NCI-H2227 (cell line): ENCODE measurements around the gene NUTM2D.
"Not testable (repeated sequence)": the region's sequence is repeated elsewhere in the genome, so short reads cannot be mapped to it uniquely, and the experiment has no call there.

ENCODE experiments used
- DNase-seq: peaks from one replicate; lab custom pipeline; 2025; ENCODE audit not compliant: unreplicated experiment; lab: John Stamatoyannopoulos, UW

The NUTM2D gene, protein sequence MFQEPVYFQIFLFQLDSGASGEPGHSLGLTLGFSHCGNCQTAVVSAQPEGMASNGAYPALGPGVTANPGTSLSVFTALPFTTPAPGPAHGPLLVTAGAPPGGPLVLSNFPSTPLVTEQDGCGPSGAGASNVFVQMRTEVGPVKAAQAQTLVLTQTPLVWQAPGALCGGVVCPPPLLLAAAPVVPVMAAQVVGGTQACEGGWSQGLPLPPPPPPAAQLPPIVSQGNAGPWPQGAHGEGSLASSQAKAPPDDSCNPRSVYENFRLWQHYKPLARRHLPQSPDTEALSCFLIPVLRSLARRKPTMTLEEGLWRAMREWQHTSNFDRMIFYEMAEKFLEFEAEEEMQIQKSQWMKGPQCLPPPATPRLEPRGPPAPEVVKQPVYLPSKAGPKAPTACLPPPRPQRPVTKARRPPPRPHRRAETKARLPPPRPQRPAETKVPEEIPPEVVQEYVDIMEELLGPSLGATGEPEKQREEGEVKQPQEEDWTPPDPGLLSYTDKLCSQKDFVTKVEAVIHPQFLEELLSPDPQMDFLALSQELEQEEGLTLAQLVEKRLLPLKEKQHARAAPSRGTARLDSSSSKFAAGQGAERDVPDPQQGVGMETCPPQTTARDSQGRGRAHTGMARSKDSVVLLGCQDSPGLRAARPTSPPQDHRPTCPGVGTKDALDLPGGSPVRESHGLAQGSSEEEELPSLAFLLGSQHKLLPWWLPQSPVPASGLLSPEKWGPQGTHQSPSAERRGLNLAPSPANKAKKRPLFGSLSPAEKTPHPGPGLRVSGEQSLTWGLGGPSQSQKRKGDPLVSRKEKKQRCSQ

GRCh38 chr10:87357444-87357843, at the start of gene NUTM2D:
Gene NUTM2D, plus strand, starts transcription at chr10:87357744. Its CDS starts 522 bp downstream, at chr10:87358266.
- DNase-seq: not testable (repeated sequence)

DNA sequence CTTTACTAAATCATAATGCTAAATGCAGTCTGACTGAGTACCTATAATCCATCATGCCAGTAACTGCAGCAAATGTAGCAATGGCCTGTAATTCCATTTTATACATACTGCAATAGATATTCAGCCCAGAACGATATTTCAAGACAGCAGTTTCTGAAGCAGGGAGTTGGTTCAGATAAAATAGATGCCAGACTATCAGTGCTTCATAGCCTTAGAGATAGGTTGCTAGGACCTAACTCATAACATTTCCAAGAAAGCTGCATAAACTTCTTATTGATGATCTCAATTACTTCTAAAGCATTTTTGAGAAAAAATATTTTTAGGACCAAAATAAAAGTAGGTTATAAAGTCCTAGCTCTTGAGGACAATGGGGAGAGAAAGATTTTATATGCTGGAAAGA, 48.8 kb upstream of the NUTM2D start:
- DNase-seq: not testable (repeated sequence)

DNA sequence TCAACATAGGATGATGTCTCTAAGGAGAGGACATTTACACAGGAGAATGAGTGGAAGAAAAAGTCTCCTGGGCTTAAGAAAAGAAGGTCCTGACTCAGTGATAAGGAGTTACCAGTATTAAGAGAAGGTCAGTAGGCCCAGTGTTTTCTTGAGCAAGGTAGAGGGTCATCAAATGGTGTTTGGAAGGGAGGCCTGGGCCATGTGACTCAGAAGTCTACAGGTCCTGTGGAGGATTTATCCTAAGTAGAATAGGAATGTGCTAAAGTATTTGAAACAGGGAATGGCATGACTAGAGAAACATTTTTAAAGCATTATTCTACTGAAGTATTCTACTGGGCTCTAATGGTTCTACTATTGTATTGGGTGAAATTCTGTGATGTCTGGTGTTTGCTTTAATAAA, 47.9 kb upstream of the NUTM2D start:
- DNase-seq: not testable (repeated sequence)

- not testable (repeated sequence) for DNase-seq
These were observed 46.0 kb upstream of the NUTM2D start for GRCh38 chr10:87311521-87311920.

- DNase-seq: not testable (repeated sequence)
These were observed 43.7 kb upstream of the NUTM2D start for GRCh38 chr10:87313649-87314359.

GRCh38 chr10:87314360-87314973, 43.1 kb upstream of the NUTM2D start:
- DNase-seq: not testable (repeated sequence)

DNA sequence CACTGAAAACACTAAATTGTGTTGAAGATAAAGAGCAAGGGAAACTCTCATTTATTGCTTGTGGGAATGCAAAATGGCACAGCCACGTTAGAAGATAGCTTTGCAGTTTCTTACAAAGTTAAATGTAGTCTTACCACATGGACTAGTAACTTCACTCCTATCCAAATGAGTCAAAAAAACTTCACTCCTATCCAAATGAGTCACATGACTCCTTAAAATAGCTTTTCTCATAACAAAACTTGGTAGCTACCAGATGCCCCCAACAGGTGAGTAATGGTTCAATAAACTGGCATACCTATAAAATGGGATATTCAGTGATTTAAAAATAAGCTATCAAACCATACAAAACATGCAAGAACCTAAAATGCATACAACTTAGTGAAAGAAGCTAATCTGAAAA, 36.0 kb upstream of the NUTM2D start:
- DNase-seq: not testable (repeated sequence)

- DNase-seq: not testable (repeated sequence)
These were observed 33.0 kb upstream of the NUTM2D start for GRCh38 chr10:87324559-87324958.

GRCh38 chr10:87327958-87328357, 29.6 kb upstream of the NUTM2D start:
- not testable (repeated sequence) for DNase-seq

DNA sequence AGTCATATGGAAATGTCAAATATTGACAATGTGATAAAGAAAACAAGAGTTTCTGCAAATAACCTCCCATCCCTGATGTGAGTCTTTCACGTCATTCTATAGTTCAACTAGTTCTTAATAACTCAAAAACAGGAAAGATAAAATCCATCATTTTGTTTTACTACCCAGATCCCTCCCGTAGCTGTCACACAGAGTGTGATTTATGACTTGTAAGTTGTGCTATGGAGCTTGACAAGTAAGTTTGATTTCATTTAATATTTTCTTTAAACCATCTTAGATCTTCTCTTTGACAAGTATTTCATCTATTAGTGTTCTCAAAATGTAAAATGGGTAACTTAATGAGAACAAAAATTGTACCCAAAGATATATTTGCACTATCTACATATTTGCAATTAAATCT, 28.4 kb upstream of the NUTM2D start:
- DNase-seq: not testable (repeated sequence)

DNA sequence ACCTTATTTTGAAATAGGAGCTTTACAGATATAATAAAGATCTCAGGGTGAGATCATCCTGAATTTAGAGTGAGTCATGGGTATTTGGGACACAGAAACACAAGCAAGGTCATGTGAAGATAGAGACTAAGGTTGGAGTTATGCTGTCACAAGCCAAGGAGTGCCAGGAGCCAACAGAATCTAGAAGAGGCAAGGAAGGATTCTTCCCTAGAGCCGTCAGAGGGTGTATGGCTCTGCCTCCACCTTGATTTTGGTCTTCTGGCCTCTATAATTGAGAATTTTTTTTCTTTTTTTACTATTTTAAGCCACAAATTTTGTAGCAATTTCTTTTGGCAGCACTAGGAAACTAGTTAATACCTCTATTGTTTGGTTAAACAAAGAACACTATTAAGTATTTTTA, 24.9 kb upstream of the NUTM2D start:
- DNase-seq: not testable (repeated sequence)

DNA sequence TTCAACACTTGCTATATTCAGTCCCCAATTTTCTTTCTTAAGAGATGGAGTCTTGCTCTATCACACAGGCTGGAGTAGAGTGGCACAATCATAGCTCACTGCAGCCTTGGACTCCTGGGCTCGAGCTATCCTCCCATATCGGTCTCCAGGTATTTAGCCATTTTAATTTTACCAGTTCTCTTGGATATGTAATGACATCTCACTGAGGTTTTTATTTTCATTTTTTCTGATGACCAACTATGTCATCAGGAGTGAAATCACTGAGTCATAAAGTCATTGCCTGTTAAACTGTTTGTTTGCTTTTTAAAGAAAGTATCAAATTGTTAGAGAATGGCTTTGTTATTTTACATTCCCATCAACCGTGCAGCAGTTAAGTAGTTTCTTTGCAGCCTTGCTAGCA, 17.1 kb upstream of the NUTM2D start:
- DNase-seq: not testable (repeated sequence)

DNA sequence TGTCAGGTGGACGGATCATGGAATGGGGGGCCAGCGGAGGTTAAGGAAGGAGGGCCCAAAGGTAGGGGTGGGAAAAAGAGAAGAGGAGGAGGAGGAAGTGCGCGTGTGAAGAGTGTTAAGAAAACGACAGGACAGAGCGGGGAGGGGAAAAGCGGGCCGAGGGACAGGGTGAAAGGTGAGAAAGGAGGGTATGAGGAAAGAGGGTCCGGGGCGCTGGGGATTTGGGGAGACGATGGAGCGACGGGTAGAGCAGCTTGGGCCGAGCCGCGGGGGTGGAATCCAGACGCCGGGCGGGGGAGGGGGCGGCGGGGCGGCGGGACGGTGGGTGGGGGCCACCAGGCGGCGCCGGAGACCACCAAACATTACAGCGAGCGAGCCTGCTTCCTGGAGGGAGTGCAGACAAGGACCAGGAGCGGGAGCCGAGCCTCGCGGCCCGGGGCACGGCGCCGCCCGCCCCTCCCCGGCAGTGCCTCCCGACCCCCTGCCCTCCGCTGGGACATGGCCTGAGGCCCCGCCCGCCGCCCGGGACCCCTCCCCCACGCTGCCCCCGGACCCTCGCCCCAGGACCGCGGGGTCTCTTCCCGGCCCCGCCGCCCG, 15.9 kb upstream of the NUTM2D start:
- not testable (repeated sequence) for DNase-seq

- DNase-seq: peak; percentile 97
These were observed 15.3 kb upstream of the NUTM2D start for GRCh38 chr10:87342249-87342710.

GRCh38 chr10:87342711-87343258, 14.8 kb upstream of the NUTM2D start:
- DNase-seq: peak; percentile 91

DNA sequence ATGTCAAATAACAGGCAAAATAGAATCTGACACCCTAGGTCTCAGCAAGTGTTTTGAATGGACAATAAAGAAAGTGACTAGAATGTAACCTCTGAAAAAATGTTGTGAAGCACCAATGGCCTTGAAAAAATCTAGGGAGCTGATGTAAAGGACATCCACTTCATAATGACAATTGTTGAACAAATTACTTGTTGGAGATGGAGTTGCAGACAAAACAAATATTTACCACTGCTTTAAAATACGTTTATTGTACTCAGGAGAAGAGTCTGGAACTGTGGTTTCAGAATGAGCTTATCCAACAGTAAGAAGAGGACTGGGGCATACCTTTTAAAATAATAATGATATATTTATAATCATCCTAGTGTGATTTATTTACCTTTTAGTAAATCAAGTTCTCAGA, 11.8 kb upstream of the NUTM2D start:
- DNase-seq: not testable (repeated sequence)

DNA sequence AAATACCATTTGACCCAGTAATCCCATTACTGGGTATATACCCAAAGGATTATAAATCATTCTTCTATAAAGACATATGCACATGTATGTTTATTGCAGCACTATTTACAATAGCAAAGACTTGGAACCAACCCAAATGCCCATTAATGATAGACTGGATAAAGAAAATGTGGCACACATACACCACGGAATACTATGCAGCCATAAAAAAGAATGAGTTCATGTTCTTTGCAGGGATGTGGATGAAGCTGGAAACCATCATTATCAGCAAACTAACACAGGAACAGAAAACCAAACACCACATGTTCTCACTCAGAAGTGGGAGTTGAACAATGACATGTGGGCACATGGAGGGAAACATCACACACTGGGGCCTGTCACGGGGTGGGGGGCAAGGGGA, 7.4 kb upstream of the NUTM2D start:
- not testable (repeated sequence) for DNase-seq

- DNase-seq: not testable (repeated sequence)
These were observed 4.7 kb upstream of the NUTM2D start for GRCh38 chr10:87352825-87353224.

DNA sequence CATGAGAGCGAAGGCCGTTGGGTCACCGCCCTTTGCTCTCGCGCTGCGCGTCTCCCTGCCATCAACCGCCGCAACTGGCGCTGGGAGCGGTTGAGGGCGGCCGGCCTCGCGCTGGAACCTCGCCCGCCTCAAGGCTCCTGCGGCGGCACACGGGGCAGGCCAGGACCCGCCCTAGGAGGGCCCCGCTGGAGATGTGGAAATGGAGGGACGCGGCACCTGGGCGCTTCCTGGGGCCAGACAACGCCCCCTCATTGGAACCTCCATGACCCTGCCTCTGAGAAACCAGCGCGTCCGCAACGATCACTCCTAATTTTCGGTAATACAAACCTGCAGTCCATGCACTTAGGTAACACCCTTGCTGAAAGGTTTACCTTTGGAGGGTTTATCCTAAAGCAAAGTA, 2.4 kb upstream of the NUTM2D start:
- not testable (repeated sequence) for DNase-seq

- not testable (repeated sequence) for DNase-seq
These were observed 615 bp downstream of the NUTM2D start for GRCh38 chr10:87358159-87358558.
